GM23338 (cell line): ENCODE measurements around the gene EP400. TPM values are rescaled to one million over a fixed set of nuclear protein-coding genes. Genes with fewer than 3 reads are reported as not detected.

ENCODE experiments used
- ATAC-seq: fragments of 200-7000 bp; cut with Tn5 transposase; 3 replicates; pipeline ENCODE4 v1.9.1; 2020
- DNase-seq: peaks from one replicate; pipeline ENCODE4 v3.0.0-alpha.2; 2015; ENCODE audit warnings: low spot score
- H2AFZ ChIP-seq: fragments of 200-600 bp; sonication (generic); 2 replicates; pipeline ENCODE4 v1.8.0; 2016; ENCODE audit warnings: antibody characterized with exemption, mild to moderate bottlenecking, moderate library complexity
- H3F3A ChIP-seq: fragments of 200-600 bp; sonication (generic); replicated peaks from 2 replicates; pipeline ENCODE4 v1.8.0; 2017; ENCODE audit warnings: antibody characterized with exemption, mixed run types, low read depth
- H3K27ac ChIP-seq: fragments of 200-600 bp; sonication (generic); 2 replicates; pipeline ENCODE4 v1.6.1; 2016; ENCODE audit warnings: low read depth
- H3K27me3 ChIP-seq: fragments of 200-600 bp; sonication (generic); 2 replicates; pipeline ENCODE4 v1.8.0; 2016; ENCODE audit warnings: mild to moderate bottlenecking, mixed run types, moderate library complexity; ENCODE audit not compliant: insufficient read depth
- H3K36me3 ChIP-seq: fragments of 200-600 bp; sonication (generic); 2 replicates; pipeline ENCODE4 v1.8.0; 2016; ENCODE audit warnings: mild to moderate bottlenecking; ENCODE audit not compliant: insufficient read depth
- H3K4me1 ChIP-seq: fragments of 200-600 bp; sonication (generic); 2 replicates; pipeline ENCODE4 v1.8.0; 2016; ENCODE audit warnings: mild to moderate bottlenecking, moderate library complexity; ENCODE audit not compliant: insufficient read depth
- H3K4me2 ChIP-seq: fragments of 200-600 bp; sonication (generic); 2 replicates; pipeline ENCODE4 v1.7.1; 2017; ENCODE audit warnings: mixed run types
- H3K4me3 ChIP-seq: fragments of 200-600 bp; sonication (generic); 2 replicates; pipeline ENCODE4 v1.6.1; 2016; ENCODE audit warnings: mixed run types
- H3K79me2 ChIP-seq: fragments of 200-600 bp; sonication (generic); replicated peaks from 2 replicates; pipeline ENCODE4 v1.8.0; 2017; ENCODE audit warnings: mild to moderate bottlenecking; ENCODE audit not compliant: insufficient read depth
- H3K9me2 ChIP-seq: fragments of 200-600 bp; sonication (generic); 2 replicates; pipeline ENCODE4 v1.8.0; 2017; ENCODE audit not compliant: insufficient read depth
- H4K20me1 ChIP-seq: fragments of 200-600 bp; sonication (generic); replicated peaks from 2 replicates; pipeline ENCODE4 v1.8.0; 2017; ENCODE audit warnings: mild to moderate bottlenecking; ENCODE audit not compliant: insufficient read depth
- H3K27ac Mint-ChIP-seq: 2 replicates; pipeline ENCODE4 v1.8.0; 2020; ENCODE audit warnings: inconsistent platforms, mild to moderate bottlenecking, moderate library complexity, mixed read lengths
- H3K27me3 Mint-ChIP-seq: 3 replicates; pipeline ENCODE4 v1.8.0; 2022; ENCODE audit warnings: low read depth, mild to moderate bottlenecking, moderate library complexity, mixed read lengths, inconsistent platforms; ENCODE audit not compliant: insufficient read depth, poor library complexity
- H3K36me3 Mint-ChIP-seq: 3 replicates; pipeline ENCODE4 v1.8.0; 2021; ENCODE audit warnings: low read depth, mild to moderate bottlenecking, inconsistent platforms, moderate library complexity, mixed read lengths
- H3K4me1 Mint-ChIP-seq: 3 replicates; pipeline ENCODE4 v1.8.0; 2020; ENCODE audit warnings: mild to moderate bottlenecking, inconsistent platforms, mixed read lengths
- H3K4me3 Mint-ChIP-seq: 3 replicates; pipeline ENCODE4 v1.8.0; 2021; ENCODE audit warnings: moderate library complexity, mild to moderate bottlenecking, inconsistent platforms, mixed read lengths
- H3K9me3 Mint-ChIP-seq: 3 replicates; pipeline ENCODE4 v1.8.0; 2020; ENCODE audit warnings: moderate library complexity, mild to moderate bottlenecking, inconsistent platforms, mixed read lengths
- CREB1 ChIP-seq: fragments of 250-450 bp; sonication (Bioruptor Pico); IDR thresholded peaks from 2 replicates; pipeline ENCODE4 v1.5.0; 2020; ENCODE audit warnings: low read depth, mild to moderate bottlenecking, moderate library complexity
- CTCF ChIP-seq, 2 experiments: fragments of 200-600 bp in 1 of 2; sonication (generic) in 1 of 2; conservative IDR thresholded peaks; 2 replicates each; pipeline versions ENCODE4 v1.5.1 to v1.6.1; 2016 to 2017; ENCODE audit warnings: antibody characterized with exemption in 2 of 2, low read depth in 2 of 2, mild to moderate bottlenecking in 2 of 2, moderate library complexity in 1 of 2
- ETS1 ChIP-seq: IDR thresholded peaks from 2 replicates; pipeline ENCODE4 v1.6.1; 2016; ENCODE audit warnings: antibody characterized with exemption
- EZH2 ChIP-seq: fragments of 200-600 bp; sonication (generic); IDR thresholded peaks from one replicate; pipeline ENCODE4 v1.8.0; 2017; ENCODE audit warnings: antibody characterized with exemption, mild to moderate bottlenecking, low read depth; ENCODE audit not compliant: unreplicated experiment
- EZH2phosphoT487 ChIP-seq: fragments of 200-600 bp; sonication (generic); IDR thresholded peaks from one replicate; pipeline ENCODE4 v1.8.1; 2018; ENCODE audit warnings: antibody characterized with exemption; ENCODE audit not compliant: unreplicated experiment
- JUNB ChIP-seq: IDR thresholded peaks from one replicate; pipeline ENCODE4 v1.6.1; 2016; ENCODE audit warnings: antibody characterized with exemption; ENCODE audit not compliant: unreplicated experiment
- NANOG ChIP-seq: IDR thresholded peaks from 2 replicates; pipeline ENCODE4 v1.6.1; 2016; ENCODE audit warnings: antibody characterized with exemption, borderline replicate concordance
- POLR2AphosphoS5 ChIP-seq: IDR thresholded peaks from 2 replicates; pipeline ENCODE4 v1.6.1; 2016; ENCODE audit warnings: antibody characterized with exemption, low read depth
- REST ChIP-seq: IDR thresholded peaks from one replicate; pipeline ENCODE4 v1.6.1; 2018; ENCODE audit warnings: antibody characterized with exemption; ENCODE audit not compliant: unreplicated experiment
- STAT1 ChIP-seq: IDR thresholded peaks from one replicate; pipeline ENCODE4 v1.6.1; 2016; ENCODE audit warnings: antibody characterized with exemption; ENCODE audit not compliant: unreplicated experiment
- ZNF114 ChIP-seq: fragments of 250-450 bp; sonication (Bioruptor Pico); IDR thresholded peaks from 2 replicates; pipeline ENCODE4 v1.5.0; 2020; ENCODE audit warnings: mild to moderate bottlenecking, moderate library complexity
- ZNF331 ChIP-seq: fragments of 250-450 bp; sonication (Bioruptor Pico); IDR thresholded peaks from 2 replicates; pipeline ENCODE4 v1.5.0; 2020; ENCODE audit warnings: low read depth, mild to moderate bottlenecking, moderate library complexity
- ZNF462 ChIP-seq: fragments of 250-450 bp; sonication (Bioruptor Pico); IDR thresholded peaks from 2 replicates; pipeline ENCODE4 v1.5.0; 2020; ENCODE audit warnings: mild to moderate bottlenecking, moderate library complexity
- polyA plus RNA-seq: library from polyadenylated mRNA; unstranded; fragments of >200 nt; fragmentation: Nextera tagmentation; extraction: Ambion mirVana; gene quantifications from 2 replicates; pipeline ENCODE4 v1.2.1, GENCODE V29; 2016
- total RNA-seq: library from RNA; depleted of rRNA; stranded (reverse); fragments of >200 nt; shearing (Covaris generic); gene quantifications from 2 replicates; pipeline ENCODE4 v1.2.3, GENCODE V29; 2014

Gene EP400
- total and polyA plus RNA-seq, 2 experiments from 2014 or later: 26.3 to 57.2 TPM

GRCh38 chr12:132114667-132115066 lies 164.9 kb downstream of the EP400 start:
- TF ChIP-seq ETS1: no peak
- no peak for TF ChIP-seq EZH2phosphoT487
- no peak for TF ChIP-seq ZNF462
- no peak for TF ChIP-seq ZNF114 (CRISPR knock-in tag)
- no peak for TF ChIP-seq NANOG
- no peak for TF ChIP-seq REST
- TF ChIP-seq POLR2AphosphoS5: no peak
- no peak for TF ChIP-seq STAT1
- TF ChIP-seq CTCF (conservative IDR thresholded peaks at IDR 0.05; ENCODE audit: low read depth in 2 of 2): no peak
- no peak for TF ChIP-seq CREB1 (CRISPR knock-in tag)
- TF ChIP-seq JUNB: no peak
- no peak for TF ChIP-seq EZH2
- TF ChIP-seq ZNF331 (CRISPR knock-in tag): no peak
- Histone ChIP-seq H3F3A (no peaks in the 10 kb centered on the region; the same call in 1 of the 2 replicates), H3K27ac (no peak overlapping the region), H3K27me3 (no peaks in the 10 kb centered on the region), H3K4me3 (no peak overlapping the region), H3K4me1 (no peaks in the 10 kb centered on the region), H3K79me2 (no peaks in the 10 kb centered on the region), H2AFZ (no peak overlapping the region), H4K20me1 (no peaks in the 10 kb centered on the region), H3K9me2 (no peaks in the 10 kb centered on the region), H3K36me3 (peaks cover 6% of the 10 kb centered on the region; the same call in 1 of the 2 replicates), H3K4me2 (no peak overlapping the region)
- no peaks in the 10 kb centered on the region for H3K9me3 Mint-ChIP-seq
- no peaks in the 10 kb centered on the region for H3K4me1 Mint-ChIP-seq
- ATAC-seq (no peak), DNase-seq (no peak)
- H3K4me3 Mint-ChIP-seq: no peak overlapping the region
- no peak overlapping the region for H3K27ac Mint-ChIP-seq
- peaks cover 14% of the 10 kb centered on the region for H3K27me3 Mint-ChIP-seq
- peaks cover 33% of the 10 kb centered on the region for H3K36me3 Mint-ChIP-seq
